HG03103 (cell line): ENCODE results near the gene SEL1L.
"Not testable (repeated sequence)": the region's sequence is repeated elsewhere in the genome, so short reads cannot be mapped to it uniquely, and the experiment has no call there.

Experiments
- ATAC-seq: cut with Tn5 transposase; IDR thresholded peaks from one replicate; pipeline ENCODE4 v1.9.1; 2021; ENCODE audit warnings: low read depth; ENCODE audit not compliant: unreplicated experiment

SEL1L gene

GRCh38 chr14:81478446-81478845 lies 55.2 kb downstream of the SEL1L start:
- no peak for ATAC-seq

GRCh38 chr14:81476816-81477215 lies 56.8 kb downstream of the SEL1L start:
- ATAC-seq, result no peak

- no peak for ATAC-seq
Observed at GRCh38 chr14:81474685-81475324, 58.8 kb downstream of the SEL1L start.

GRCh38 chr14:81474148-81474492 lies 59.5 kb downstream of the SEL1L start:
- peak; percentile 51 for ATAC-seq

GRCh38 chr14:81473456-81474147 lies 60.1 kb downstream of the SEL1L start:
- ATAC-seq, result peak; percentile 13

GRCh38 chr14:81472096-81472800 lies 61.4 kb downstream of the SEL1L start:
- no peak for ATAC-seq

- peak; percentile 22 for ATAC-seq
Observed at GRCh38 chr14:81471062-81471461, 62.6 kb downstream of the SEL1L start.

- peak; percentile 21 for ATAC-seq
Observed at GRCh38 chr14:81470557-81470826, 63.2 kb downstream of the SEL1L start.

- ATAC-seq, result no peak
Observed at GRCh38 chr14:81466854-81467253, 66.8 kb downstream of the SEL1L start.

- ATAC-seq, result no peak
Observed at GRCh38 chr14:81465507-81466228, 68.0 kb downstream of the SEL1L start.

- ATAC-seq, result peak; percentile 2
Observed at GRCh38 chr14:81465003-81465392, 68.7 kb downstream of the SEL1L start.

- peak; percentile 69 for ATAC-seq
Observed at GRCh38 chr14:81464253-81465002, 69.2 kb downstream of the SEL1L start.

- not testable (repeated sequence) for ATAC-seq
Observed at GRCh38 chr14:81462356-81462755, 71.3 kb downstream of the SEL1L start.

GRCh38 chr14:81459912-81460311 lies 73.7 kb downstream of the SEL1L start:
- ATAC-seq, result no peak

- ATAC-seq, result no peak
Observed at GRCh38 chr14:81458352-81458751, 75.3 kb downstream of the SEL1L start.

- no peak for ATAC-seq
Observed at GRCh38 chr14:81455390-81455789, 78.3 kb downstream of the SEL1L start.

GRCh38 chr14:81454572-81455218 lies 79.0 kb downstream of the SEL1L start:
- ATAC-seq, result peak; percentile 61

GRCh38 chr14:81453166-81453766 lies 80.4 kb downstream of the SEL1L start:
- peak; percentile 74 for ATAC-seq

- no peak for ATAC-seq
Observed at GRCh38 chr14:81452341-81453133, 81.1 kb downstream of the SEL1L start.
